HUES48 (cell line): ENCODE data around the gene SPAM1.
"Not testable (repeated sequence)": the region's sequence is repeated elsewhere in the genome, so short reads cannot be mapped to it uniquely, and the experiment has no call there.

Experiments
- H3K27ac ChIP-seq: one replicate; pipeline ENCODE4 v1.7.0; 2013; ENCODE audit warnings: low read depth, low read length, inconsistent platforms
- H3K27me3 ChIP-seq: 2 replicates; pipeline ENCODE4 v1.6.1; 2013; ENCODE audit warnings: mild to moderate bottlenecking, low read length; ENCODE audit not compliant: control insufficient read depth, insufficient read depth
- H3K36me3 ChIP-seq: 2 replicates; pipeline ENCODE4 v1.6.1; 2013; ENCODE audit warnings: low read length; ENCODE audit not compliant: control insufficient read depth, insufficient read depth
- H3K4me1 ChIP-seq: 2 replicates; pipeline ENCODE4 v1.6.1; 2013; ENCODE audit warnings: mild to moderate bottlenecking, low read length; ENCODE audit not compliant: control insufficient read depth, insufficient read depth
- H3K4me3 ChIP-seq: 2 replicates; pipeline ENCODE4 v1.5.1; 2013; ENCODE audit warnings: mild to moderate bottlenecking, low read depth, low read length
- H3K9ac ChIP-seq: 2 replicates; pipeline ENCODE4 v1.6.1; 2013; ENCODE audit warnings: mild to moderate bottlenecking, low read depth, low read length, moderate library complexity
- H3K9me3 ChIP-seq: 2 replicates; pipeline ENCODE4 v1.6.1; 2013; ENCODE audit warnings: low read length; ENCODE audit not compliant: control insufficient read depth, insufficient read depth

Gene SPAM1

DNA sequence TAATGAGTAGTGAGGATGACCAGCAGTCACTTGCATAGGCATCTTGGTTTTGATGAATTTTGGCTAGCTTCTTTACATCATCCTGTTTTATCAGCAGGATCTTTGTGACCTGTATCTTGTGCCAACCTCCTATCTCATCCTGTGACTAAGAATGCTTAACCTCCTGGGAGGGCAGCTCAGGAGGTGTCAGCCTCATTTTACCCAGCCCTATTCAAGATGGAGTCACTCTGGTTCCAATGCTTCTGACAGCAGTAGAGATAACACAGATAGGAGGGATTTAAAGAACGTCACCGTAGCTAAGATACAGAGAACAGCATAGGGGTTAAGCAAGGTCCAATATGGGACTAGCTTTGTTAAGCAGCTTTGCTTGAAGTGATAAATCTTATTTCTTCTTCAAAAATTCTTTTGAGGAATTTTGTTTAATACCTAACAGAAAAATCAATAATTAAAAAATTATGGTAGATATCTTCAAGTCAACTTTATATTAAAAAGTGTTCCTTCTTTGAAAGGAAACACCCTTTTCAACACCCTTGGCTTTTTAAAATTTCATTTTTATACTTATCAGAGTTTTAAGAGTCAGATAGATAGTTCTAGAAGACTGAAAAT lies 68.0 kb downstream of the SPAM1 start:
- H3K36me3 ChIP-seq: no peaks in the 10 kb centered on the region

DNA sequence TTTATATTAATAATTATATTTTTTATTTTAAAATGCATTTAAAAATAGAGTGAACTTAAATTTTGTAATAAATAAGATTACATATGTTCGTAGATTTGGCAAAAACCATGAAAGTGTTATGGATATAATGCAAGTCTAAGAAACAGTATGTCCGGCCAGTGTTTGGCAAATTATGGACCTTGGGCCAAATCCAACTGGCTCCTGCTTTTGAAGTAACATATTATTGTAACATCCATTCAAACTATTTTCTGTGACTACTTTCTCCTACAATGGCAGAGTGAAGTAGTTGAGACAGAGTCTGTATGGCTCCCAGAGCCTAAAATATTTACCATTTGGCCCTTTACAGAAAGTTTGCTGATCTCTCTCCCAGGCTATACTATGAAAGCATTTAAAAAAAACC lies 69.0 kb downstream of the SPAM1 start:
- Histone ChIP-seq H3K4me3 (no peak overlapping the region), H3K36me3 (no peaks in the 10 kb centered on the region), H3K27me3 (no peaks in the 10 kb centered on the region), H3K9ac (no peak overlapping the region), H3K4me1 (peaks cover 17% of the 10 kb centered on the region), H3K27ac (peak overlapping the region; percentile 67), H3K9me3 (no peaks in the 10 kb centered on the region)

More for the DNA sequence above, 68.0 kb downstream of the SPAM1 start:
- Histone ChIP-seq H3K4me3 (no peak overlapping the region), H3K27ac (no peak overlapping the region), H3K9me3 (no peaks in the 10 kb centered on the region), H3K27me3 (no peaks in the 10 kb centered on the region), H3K4me1 (peaks cover 17% of the 10 kb centered on the region), H3K9ac (no peak overlapping the region)

DNA sequence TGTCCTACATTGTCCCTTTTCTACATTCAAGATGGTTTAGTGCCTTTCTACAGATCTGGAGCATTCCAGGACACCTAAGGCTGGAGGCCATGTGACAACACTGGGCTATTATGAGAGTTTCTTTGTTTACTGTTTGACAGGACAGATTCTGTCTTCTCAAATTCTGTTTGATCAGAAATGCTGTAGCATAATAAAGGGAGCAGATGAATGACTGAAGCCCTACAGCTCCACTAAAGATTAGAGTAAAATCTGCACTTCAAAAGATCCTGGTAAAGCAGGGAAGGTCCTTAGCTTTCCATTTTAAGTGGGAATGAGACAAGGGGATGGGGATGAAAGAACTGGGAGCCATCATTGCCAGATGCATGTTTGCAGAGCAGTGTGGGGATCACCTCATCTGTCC lies 69.4 kb downstream of the SPAM1 start:
- no peaks in the 10 kb centered on the region for H3K36me3 ChIP-seq
- H3K4me3 ChIP-seq: no peak overlapping the region
- H3K27me3 ChIP-seq: no peaks in the 10 kb centered on the region
- H3K27ac ChIP-seq: peak overlapping the region; percentile 67
- H3K9ac ChIP-seq: no peak overlapping the region
- peaks cover 17% of the 10 kb centered on the region for H3K4me1 ChIP-seq
- no peaks in the 10 kb centered on the region for H3K9me3 ChIP-seq

DNA sequence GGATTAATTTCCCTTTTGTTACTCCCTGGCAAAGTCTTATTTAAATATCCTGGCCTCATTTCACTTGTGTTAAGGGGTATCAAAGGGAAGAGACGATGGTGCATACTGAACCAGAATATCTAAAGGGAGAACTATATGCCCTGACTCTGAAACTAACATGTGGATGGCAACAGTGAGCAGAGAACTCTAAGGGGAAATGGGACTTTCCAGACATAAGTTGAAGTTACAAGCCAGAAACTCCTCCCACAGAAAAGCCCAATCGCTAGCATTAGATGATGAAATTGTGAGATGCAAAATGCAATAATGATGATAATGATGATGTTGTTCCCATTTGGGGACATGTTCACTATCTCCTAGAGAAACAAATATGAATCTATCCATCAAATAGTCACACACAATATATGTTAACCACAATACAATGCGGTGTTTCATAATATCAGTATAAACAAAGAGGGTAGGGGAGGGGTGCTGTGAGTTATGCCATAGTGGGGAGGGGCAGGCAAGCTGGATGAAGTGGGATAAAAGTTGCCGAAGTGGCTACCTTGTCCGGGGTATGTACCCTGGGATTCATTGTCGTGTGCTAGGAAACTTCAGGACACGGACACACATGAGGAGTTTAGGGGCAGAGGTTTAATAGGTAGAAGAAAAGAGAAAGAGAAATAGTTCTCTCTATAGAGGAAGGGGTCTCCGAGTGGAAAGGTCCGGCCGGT lies 70.7 kb downstream of the SPAM1 start:
- Histone ChIP-seq H3K27ac (no peak overlapping the region), H3K9ac (no peak overlapping the region)

DNA sequence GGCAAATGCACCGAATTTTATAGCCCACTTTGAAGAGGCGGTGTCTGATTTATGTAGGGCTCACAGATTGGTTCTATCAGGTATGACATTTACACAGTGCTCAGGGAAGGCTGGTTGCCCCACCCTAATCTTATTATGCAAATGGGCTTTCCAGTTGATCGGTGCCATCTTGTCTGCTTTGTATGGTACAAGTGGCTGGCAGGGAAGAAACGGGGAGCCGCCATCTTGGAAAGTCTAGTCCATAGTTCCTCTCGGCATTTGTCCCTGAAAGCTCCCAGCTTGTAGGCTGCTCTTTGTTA lies 71.2 kb downstream of the SPAM1 start:
- peaks cover 3% of the 10 kb centered on the region; the same call in 1 of the 2 replicates for H3K9me3 ChIP-seq
- H3K36me3 ChIP-seq: no peaks in the 10 kb centered on the region
- H3K27me3 ChIP-seq: no peaks in the 10 kb centered on the region
- no peak overlapping the region for H3K9ac ChIP-seq
- H3K4me1 ChIP-seq: peaks cover 17% of the 10 kb centered on the region
- no peak overlapping the region for H3K27ac ChIP-seq
- no peak overlapping the region for H3K4me3 ChIP-seq

More for the DNA sequence above, 70.7 kb downstream of the SPAM1 start:
- H3K27me3 ChIP-seq: no peaks in the 10 kb centered on the region
- H3K4me3 ChIP-seq: no peak overlapping the region
- H3K9me3 ChIP-seq: no peaks in the 10 kb centered on the region
- peaks cover 17% of the 10 kb centered on the region for H3K4me1 ChIP-seq
- H3K36me3 ChIP-seq: no peaks in the 10 kb centered on the region

DNA sequence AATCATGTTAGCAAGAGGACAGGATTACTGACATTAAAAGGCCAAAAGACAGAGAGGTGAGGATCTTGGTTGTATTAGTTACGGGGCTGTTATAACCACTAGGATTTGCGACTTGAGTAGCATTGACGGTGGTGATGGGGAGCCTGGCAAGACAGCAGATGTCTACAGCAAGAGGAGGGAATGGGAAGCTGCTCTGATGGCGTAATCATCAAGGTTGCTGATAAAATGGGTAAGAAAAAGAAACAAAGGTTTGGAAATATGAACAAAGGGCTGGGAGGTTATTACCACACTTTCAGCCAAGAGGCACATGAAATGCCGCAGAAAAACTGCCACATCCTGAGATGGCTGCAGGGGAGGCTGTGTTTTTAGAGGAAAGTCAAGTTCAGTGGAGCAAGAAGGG lies 73.9 kb downstream of the SPAM1 start:
- Histone ChIP-seq H3K4me1 (peaks cover 17% of the 10 kb centered on the region), H3K9ac (no peak overlapping the region), H3K36me3 (no peaks in the 10 kb centered on the region), H3K27me3 (no peaks in the 10 kb centered on the region), H3K27ac (no peak overlapping the region), H3K4me3 (no peak overlapping the region), H3K9me3 (peaks cover 7% of the 10 kb centered on the region; the same call in 1 of the 2 replicates)

DNA sequence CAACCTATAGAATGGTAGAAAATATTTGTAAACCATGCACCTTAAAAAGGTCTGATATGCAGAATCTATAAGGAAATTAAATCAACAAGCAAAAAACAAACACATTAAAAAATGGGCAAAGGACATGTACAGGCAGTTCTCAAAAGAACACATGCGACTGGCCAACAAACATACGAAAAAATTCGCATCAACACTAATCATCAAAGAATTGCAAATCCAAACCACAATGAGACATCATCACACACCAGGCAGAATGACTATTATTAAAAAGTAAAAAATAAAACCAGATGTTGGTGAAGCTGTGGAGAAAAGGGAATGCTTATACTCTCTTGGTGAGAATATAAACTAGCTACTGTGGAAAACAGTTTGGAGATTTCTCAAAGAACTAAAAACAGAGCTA lies 74.7 kb downstream of the SPAM1 start:
- Histone ChIP-seq H3K27ac (no peak overlapping the region), H3K4me3 (no peak overlapping the region), H3K27me3 (no peaks in the 10 kb centered on the region), H3K36me3 (no peaks in the 10 kb centered on the region), H3K9ac (no peak overlapping the region), H3K9me3 (peaks cover 7% of the 10 kb centered on the region; the same call in 1 of the 2 replicates), H3K4me1 (peaks cover 9% of the 10 kb centered on the region)

DNA sequence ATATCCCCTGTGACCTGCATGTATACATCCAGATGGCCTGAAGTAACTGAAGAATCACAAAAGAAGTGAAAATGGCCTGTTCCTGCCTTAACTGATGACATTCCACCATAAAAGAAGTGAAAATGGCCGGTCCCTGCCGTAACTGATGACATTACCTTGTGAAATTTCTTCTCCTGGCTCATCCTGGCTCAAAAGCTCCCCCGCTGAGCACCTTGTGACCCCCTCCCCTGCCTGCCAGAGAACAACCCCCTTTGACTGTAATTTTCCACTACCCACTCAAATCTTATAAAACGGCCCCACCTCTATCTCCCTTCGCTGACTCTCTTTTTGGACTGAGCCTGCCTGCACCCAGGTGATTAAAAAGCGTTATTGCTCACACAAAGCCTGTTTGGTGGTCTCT lies 83.3 kb downstream of the SPAM1 start:
- not testable (repeated sequence) for H3K27me3 ChIP-seq, H3K9me3 ChIP-seq, H3K9ac ChIP-seq, H3K4me1 ChIP-seq, H3K27ac ChIP-seq, H3K36me3 ChIP-seq, H3K4me3 ChIP-seq

DNA sequence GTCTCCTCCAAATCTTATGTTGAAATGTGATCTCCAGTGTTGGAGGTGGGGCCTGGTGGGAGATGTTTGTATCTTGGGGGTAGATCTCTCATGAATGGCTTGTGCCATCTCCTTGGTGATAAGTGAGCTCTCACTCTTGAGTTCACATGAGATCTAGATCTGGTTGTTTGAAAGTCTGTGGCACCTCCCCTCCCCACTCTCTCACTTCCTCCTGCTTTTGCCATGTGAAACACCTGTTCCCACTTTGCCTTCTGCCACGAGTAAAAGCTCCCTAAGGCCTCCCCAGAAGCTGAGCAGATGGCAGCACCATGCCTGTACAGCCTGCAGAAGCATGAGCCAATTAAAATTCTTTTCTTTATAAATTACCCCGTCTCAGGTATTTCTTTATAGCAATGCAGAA lies 84.3 kb downstream of the SPAM1 start:
- no peak overlapping the region for H3K9ac ChIP-seq
- H3K27ac ChIP-seq: no peak overlapping the region

More for the DNA sequence above, 84.3 kb downstream of the SPAM1 start:
- Histone ChIP-seq H3K36me3 (no peaks in the 10 kb centered on the region), H3K27me3 (no peaks in the 10 kb centered on the region), H3K4me1 (0 out of 2 replicates have a peak, but pooled peaks cover 6% of the 10 kb centered on the region), H3K4me3 (no peak overlapping the region), H3K9me3 (no peaks in the 10 kb centered on the region)
